HG03045 (cell line): ENCODE data around the gene YPEL4.

Experiments used
- ATAC-seq: cut with Tn5 transposase; IDR thresholded peaks from one replicate; pipeline ENCODE4 v1.9.1; 2021; ENCODE audit warnings: mild to moderate bottlenecking, moderate library complexity; ENCODE audit not compliant: unreplicated experiment

Gene YPEL4

DNA sequence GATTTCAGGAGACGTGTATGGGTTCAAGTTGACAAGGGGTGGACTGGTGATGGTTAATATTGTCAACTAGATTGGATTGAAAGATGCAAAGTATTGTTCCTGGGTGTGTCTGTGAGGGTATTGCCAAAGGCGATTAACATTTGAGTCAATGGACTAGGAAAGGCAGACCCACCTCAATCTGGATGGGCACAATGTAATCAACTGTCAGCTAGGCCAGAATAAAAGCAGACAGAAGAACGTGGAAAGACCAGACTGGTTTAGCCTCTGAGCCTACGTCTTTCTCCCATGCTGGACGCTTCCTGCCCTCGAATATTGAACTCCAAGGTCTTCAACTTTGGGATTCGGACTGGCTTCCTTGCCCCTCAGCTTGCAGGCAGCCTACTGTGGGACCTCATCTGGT lies 1.7 kb upstream of the YPEL4 start:
- ATAC-seq: no peak

DNA sequence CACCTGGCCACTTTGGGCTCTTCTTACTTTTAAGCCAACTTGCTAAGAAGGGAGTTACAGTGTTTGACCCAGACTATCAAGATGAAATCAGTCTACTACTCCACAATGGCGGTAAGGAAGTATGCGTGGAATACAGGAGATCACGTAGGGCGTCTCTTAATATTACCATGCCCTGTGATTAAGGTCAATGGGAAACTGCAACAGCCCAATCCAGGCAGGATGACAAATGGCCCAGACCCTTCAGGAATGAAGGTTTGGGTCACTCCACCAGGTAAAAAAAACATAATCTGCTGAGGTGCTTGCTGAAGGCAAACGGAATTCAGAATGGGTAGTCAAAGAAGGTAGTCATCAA lies 1.0 kb upstream of the YPEL4 start:
- ATAC-seq: no peak

DNA sequence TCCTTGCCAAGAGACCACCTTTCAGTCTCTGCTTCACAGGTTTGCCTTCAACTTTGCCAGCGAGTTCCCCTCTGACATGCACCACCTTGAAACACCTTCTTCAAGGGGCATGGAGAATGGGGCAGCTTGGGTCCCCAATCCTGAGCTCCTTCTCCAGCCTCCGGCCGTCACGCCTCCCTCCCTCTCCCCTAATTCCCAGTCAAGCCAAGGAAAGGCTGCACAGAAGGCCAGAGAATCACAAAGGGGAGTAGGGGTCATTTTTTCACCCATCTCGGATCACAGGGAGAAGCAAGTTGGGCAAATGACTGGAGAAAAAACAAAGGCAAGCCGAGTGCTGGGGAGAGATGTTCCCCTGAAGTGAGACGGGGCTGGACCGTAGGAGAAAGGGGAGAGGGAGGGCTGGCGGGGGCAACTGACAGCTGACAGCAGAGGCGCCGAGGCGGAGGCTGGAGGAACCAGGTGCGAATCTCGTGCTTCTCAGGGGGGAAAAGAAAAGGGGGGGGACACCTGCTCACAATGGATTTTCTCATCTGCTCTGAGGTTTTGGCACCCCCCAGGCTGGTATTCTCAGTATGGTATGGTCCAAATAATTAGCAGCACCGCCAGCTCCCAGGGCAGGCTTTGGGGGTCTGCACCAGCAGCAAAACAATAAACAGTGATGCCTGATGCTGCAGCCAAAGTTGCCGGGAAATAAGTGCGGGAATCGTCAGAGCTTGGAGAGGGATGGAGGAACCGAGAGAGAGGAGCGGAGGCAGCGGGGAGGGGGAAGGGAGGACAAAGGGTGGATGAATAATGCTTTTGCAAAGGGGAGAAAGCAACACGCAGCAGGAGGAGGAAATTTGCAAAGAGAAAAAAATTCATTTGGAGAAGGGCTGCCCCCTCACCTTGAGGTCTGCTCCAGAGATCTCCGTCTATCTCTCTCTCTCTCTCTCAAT lies 644 bp downstream of the YPEL4 start:
- ATAC-seq: no peak

DNA sequence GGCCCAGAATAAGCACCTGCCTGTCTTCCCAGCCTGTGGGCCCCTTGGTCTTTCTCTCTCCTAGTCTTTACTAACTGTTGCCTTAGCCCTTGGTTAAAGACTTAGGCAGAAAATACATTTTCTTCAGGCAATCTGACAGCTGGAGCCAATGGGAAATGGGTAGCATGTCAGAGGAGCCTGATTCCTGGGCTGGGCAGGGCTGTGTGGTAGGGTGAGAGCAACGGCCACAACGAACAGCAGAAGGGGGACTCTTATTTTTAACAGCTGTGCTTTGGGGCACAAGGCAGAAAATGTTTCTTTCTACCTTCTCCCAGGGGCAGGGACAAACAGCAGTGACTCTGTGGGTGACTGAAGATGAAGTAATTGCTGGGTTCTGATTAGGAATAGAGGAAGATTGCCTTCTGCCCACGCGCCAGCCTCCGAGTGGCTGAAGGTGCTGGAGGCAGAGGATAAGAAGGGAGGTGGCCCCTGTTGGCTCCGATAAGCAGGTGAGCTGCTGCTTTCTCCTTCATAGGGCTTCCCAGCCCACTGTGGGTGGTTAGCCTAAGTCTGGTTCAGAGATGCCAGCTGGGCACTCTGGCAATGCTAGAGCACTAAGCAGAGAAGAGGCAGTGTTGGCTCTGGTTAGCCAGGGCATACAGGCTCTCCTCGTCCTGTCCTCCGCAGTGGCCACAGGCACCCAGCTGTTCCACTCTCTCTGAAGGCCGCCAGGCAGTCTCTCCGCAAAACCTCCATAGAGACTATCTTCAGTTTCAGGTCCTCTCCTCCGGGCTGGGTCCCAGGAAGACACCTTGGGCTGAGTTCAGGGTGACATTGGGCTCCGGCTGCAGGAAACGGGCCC lies 1.5 kb downstream of the YPEL4 start:
- no peak for ATAC-seq

DNA sequence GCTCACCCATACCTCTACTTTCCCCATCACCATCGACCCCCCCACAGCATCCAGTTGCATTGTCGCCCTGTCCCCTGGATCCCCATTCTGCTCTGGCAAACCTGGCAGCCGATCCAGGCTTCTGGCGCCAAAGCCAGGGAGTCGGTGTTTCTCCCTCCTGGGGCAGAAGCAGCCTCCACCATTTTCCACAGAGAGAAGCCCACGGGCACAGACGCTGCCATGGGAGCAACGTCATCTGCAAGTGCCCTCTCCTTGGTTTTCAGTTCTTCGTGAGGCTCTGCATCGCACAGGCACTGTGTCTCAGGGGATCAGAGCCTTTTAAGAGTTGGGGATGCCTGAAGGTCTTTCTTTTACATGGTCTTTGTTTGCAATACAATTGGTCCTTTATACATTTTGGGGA lies 2.3 kb downstream of the YPEL4 start:
- ATAC-seq: no peak

DNA sequence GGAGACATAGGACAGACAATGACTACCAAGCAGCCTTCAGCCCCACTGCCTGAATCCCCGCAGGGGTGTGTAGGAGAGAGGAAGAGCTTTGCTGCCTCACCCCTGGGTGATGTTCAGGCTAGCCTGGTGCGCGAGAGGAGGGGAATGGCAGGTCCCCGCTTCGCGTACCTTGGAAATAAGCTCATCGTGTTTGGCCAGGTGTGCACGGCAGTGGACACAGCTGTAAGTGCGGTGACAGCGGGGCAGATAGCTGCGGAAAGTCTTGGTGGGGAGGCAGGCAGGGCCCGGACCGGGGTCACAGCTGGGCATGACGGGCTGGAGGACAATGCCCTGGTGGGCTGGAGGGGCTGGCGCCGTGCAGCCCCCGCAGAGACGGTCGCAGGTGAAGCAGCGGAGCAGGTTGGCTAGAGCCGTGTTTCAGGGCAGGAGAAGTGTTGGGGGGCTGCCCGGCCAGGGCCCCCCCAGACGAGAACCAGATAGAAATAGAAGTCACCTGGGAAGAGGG lies 2.9 kb downstream of the YPEL4 start:
- ATAC-seq: no peak

DNA sequence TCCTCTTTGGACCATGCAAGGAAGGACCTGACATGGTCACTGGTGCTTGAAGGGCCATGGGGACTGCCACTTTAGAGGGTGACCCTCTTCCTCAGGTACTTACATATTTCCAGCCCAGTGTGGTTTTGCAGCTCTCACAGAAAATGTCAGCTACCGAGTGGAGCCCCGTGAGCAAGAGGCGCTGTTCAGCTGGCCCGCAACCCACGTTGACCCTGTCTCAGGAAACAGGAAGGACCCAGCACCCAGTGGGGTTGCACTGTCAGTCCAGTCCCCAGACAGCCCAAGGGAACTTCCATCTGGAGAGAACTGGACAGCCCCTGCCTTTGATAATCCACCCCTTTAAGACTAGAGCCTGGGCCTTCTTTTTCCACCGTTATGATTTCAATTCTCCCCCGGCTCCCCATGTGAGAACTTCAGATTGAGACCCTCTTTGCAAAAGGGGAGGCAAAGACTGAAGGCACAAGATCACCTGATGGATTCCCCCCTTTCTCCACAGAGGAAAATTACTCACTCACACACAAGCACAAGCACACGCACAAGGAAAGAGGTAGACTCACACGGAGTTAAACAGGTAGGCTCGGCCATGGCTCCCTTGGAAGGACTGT lies 3.4 kb downstream of the YPEL4 start:
- no peak for ATAC-seq

DNA sequence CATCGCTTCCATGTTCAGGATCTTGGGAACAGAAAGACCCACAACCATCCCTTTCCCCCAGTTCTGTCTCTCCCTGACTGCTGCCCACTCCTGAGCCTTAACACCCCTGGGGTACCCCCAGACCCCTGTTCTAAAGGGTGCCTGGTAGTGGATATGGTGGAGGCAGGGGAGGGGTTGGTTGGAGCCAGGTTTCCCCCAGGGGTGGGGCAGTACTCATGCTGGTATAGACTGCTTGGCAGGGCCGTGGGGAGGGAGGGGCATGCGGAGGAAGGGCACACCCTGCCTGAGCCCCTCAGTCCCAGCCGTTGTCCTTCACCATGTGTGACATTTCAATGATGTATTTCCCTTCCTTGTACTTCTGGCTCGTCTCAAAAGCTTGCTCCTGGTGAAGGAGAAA lies 4.0 kb downstream of the YPEL4 start:
- no peak for ATAC-seq

DNA sequence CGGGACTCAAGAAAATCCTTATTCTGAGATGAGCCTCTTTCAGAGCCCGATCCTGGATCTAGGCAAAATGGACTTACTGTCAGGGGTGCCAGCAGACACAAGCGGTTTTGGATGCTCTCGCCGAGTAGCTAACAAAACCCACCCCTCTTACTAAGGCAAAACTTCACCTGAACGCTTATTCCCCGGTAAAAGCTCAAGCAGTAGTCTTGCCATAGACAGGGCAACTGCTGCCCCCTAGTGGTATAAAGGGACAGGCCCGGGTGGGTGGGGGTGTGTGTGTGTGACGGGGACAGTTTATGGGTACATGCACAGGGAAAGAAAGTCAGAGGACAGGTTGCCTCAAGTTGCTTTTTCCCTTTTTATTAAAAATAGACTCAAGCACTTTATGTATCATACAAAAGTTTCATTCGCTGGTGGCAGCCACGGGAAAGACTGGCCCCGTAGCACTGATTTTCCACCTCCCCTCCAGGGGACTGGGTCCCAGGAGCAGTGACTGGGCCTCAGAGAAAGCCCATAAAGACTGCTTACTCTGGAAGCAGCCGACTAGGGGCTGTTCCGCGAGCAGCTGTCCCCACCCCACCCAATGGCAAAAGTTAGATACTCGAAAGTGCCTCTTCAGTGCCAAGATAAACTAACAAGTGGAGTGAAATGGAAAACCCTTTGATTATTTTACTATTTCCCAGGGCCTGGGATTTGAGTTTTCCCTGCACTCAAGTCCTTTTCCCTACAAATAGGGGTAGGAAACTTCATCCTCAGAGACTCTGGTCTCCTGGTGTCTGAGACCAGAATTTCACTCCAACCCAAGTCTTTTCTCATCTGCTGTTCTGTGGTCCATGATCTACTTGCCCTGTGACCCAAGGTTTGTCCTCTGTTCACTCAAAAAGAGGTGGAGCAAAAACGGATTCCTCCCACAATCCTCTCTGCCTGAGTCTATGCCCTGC lies 4.7 kb downstream of the YPEL4 start:
- peak; percentile 51 for ATAC-seq

DNA sequence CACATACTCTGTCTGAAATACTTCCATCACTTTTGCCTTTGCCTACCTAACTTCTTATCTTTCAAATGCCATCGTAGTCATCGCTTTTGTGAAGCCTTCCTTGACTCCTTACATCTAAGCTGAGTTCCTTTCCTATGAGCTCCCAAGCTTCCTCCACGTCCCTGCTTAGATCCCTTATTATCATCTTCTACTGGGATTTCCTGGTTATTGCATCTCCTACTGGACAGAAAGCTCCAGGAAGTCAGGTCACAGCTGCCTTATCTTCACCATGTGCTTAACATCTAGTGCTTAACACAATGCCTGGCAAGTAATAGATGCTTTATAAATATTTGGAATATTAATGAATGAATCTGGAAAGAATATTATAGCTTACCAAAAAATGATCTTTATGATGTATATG lies 5.9 kb downstream of the YPEL4 start:
- ATAC-seq: no peak

DNA sequence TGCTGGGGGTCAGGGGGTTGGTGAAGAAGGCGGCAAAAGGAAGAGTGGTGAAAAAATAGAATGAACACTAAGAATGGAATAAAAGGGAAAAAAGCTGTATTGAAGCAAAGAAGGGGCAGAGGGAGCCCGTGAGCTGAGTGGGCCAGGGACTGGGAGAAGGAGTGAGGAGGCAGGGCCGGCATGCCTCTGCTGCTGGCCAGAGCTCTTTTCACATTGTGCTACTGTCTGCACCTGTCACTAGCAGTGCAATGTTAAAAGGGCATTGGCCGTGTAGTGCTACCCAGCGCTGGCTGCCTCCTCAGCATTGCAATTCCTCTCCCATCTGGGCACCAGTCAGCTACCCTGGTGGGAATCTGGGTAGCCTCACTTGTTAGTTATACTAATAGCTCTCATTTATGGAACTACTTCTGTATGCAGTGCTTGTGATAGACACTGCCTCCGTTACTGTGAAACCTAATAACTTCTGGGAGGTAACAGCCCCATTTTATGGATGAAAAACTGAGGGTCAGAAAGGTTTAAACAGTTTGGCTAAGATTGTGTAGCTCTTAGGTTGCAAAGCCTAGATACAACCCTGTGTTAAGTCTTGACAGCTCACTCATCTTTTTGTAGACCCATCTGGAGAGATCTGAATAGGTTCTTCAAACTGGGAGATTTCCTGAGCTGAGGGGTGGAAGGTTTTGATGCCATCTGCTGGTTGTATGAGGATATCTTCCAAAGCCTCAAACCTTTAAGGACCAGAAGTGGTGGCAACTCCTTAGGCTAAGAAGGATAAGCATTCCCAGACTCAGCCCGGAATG lies 8.5 kb downstream of the YPEL4 start:
- ATAC-seq: no peak

DNA sequence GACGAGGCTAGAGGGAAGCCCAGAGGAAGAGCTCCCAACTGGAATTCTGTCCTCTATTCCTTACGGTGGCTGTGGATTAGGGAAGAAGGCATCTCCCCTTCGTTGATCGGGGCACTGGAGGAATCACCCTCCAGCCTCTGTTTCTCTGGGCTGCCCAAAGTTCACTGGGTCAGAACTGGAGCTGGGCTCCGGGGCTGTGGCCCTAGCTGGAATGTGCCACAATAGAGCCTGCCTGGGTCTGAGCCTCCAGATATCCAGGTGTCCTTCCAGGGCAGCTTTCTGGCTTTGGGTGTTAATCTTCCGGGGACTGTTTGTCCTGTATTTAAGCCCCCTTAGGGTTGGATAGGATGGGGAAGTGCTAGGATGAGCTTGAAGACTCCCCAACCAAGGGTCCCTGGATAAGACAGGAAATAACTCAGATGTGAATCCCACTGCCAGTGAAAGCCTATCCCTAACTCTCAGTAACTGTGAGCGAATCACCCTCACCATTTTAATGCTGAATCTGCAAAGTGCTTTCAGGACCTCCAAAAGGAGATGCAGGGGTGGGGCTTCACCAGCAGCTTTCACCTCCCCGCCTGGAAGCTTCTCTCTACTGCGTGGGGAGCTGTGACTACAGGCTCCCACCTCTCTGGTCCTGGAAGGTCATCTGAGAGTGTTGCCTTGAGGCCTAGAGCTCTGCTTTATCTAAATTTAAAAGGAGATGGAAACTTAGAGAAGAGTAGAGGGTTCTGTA lies 9.5 kb downstream of the YPEL4 start:
- no peak for ATAC-seq

DNA sequence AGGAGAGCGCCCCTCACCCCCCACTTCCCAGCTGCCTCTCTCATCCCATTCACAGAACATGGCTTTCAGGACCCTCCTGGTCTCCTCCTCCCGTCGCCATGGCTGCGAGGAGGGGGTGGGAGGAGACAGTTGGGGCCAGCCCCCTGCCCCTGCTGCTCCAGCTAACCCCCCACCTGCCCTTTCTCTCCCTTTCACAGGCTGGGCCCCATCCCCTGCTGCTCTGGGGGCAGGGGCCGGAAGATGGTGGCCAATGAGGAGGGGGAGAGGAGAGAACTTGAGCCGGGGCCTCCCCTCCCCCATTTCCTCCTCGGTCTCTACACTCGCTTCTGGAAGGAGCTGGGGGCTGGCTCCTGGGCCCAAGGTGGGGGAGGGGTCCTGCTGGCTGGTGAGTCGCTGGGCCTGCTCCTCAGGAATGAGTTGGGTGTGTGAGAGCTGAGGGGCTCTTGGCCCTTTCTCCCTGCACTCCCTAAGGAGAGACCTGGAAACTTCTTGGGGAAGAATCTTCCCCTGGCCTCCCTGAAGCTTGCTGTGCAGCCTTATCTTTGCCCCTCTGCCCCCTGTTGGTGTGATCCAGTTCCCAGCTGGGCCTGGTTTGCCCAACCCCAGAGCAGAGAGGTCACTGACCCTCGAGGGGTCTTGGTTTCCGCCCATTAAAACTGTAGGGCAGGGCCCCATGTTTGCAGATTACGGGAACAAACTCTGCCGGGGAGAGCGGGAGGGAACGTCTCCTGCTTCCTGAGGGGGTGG lies 10.2 kb downstream of the YPEL4 start:
- no peak for ATAC-seq

DNA sequence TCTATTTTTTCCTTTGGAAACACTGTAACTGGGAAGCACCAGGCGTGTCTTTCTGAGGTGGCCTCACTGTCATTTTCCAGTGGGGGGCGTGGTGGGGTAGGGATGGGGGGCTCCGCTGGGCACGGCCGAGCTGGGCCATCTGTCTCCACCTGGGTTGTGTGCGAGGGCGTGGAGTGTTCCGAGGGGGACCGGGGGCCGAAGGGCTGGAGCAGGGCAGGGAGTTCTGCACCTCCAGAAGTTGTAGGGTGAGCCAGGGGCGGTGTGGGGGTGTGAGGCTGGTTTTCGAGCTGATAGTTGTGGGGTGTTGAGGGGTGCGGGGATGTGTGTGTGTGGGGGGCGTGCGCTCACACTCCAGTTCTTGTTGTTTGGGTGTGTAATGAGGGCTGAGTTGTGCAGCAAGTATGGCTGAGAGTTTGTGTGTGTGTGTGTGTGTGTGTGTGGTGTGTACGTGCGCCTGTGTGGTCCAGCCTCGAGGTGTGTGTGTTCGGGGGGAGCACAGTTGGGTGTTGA lies 10.8 kb downstream of the YPEL4 start:
- ATAC-seq: no peak

DNA sequence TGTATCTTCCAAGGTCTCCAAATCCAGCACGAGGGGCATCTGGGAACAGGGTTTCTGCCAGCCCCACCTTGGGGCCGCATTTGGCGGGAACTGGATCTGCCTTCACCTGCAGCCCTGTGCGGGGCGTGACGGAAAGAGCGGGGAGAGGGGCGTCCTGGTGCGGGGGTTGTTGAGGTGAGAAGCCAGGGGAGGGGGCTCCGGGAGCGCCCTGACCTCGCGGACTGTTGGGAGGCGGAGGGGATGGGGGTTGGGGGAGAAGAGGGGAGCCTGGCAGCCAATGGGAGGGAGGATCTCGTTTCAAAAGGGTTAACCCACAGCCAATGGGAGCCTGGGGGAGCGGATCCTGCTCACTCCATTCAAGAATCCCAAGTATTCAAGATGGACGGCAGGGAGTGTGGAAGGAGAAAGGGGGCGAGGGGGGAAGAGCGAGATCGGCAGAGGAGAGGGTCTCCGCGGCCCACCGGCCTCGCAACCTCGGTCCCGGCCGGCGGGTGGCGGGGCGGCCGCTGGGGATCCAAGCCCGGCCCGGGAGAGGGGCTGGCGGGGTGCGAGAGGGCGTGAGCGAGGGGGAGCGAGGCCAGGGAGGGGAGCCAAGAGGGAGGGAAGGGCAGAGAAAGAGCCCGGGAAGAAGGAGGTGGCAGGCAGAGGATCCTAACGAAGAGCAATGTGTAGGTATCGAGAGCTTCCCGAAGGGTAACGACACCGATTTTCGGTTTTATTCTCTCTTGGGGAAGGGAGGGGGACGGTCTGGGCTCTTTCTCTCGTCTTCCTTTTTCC lies 11.5 kb downstream of the YPEL4 start:
- ATAC-seq: no peak

DNA sequence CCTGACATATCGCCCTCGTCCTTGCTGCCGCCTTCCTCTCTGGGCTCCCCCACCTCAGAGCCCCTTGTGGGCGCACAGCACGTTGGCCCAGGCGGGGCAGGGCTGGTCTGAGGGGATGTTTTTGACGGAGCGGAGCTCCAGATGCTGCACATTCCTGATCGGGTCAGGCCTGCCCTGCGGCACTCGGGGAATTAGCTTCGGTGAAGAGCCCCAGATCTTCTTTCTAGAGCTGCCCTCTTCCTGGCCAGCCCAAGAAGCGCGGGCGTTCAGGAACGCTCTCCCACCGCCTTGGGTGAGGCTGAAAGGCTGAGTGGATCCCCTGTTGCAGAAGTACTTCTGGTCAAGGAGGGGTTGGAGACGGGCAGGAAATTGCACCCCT lies 12.1 kb downstream of the YPEL4 start:
- ATAC-seq: no peak

DNA sequence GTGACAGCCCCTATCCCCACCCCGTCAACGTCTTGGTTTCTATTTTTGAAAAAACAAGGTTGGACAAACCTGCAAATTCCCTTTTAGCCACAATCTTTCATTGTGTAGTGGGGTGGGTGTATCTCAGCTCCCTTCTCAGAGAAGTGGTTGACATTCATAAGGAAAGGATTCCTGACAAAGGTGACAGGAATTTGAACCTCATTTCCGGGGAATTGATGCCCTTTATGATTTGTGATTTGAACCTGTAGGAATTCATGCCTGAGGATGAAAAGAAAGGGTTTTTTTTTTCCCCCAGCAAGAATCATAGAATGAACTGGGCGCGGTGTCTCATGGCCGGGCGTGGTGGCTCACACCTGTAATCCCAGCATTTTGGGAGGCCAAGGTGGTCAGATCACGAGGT lies 14.5 kb downstream of the YPEL4 start:
- ATAC-seq: no peak
